ENCODE data around the gene COL11A2.

The COL11A2 gene

DNA sequence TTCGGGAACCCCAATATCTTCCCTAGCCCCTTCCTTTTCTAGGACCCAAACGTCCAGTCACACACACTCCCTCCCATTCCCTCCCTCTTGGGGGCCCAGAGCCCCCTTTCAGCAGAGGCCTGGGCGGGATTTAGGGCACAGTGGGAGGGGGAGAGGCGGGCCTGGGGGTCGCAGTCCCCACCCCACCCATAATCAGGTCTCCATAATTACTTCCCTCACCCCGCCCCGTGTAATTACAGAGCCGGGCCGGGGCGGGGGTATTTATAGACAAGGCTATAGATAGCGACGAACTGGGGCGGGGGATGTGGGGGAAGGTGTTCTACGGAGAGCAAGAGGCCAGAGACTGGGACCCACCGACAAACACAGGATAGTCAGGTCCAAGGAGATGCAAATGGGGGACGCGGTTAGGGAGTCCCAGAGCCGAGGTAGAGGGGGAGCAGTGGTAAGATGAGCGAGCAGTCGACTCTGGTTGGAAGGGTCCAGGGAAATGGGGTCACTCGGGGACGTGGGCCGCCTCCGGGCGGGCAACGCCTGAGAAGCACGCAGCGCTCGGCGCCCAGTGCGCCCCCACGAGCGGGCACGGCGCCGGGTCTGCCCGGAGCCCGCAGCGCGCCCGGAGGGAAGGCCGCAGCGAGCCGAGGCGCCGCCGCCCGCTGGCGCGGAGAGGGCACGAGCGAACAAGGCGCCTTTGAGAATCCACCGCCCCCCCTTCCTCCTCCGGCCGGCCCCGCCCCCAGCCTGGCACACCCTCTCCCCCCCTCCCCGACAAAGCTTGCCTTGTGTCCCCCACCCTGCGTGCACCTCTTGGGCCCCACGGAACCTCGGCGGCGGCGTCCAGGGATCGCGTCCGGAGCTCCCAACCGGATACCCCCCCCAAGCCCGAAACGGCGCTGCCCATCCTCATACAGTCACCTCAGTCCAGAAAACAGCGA lies 670 bp upstream of the COL11A2 start:
- TF ChIP-seq, protein P1, sequence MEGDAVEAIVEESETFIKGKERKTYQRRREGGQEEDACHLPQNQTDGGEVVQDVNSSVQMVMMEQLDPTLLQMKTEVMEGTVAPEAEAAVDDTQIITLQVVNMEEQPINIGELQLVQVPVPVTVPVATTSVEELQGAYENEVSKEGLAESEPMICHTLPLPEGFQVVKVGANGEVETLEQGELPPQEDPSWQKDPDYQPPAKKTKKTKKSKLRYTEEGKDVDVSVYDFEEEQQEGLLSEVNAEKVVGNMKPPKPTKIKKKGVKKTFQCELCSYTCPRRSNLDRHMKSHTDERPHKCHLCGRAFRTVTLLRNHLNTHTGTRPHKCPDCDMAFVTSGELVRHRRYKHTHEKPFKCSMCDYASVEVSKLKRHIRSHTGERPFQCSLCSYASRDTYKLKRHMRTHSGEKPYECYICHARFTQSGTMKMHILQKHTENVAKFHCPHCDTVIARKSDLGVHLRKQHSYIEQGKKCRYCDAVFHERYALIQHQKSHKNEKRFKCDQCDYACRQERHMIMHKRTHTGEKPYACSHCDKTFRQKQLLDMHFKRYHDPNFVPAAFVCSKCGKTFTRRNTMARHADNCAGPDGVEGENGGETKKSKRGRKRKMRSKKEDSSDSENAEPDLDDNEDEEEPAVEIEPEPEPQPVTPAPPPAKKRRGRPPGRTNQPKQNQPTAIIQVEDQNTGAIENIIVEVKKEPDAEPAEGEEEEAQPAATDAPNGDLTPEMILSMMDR (IDR thresholded peaks at IDR 0.05): no peak

DNA sequence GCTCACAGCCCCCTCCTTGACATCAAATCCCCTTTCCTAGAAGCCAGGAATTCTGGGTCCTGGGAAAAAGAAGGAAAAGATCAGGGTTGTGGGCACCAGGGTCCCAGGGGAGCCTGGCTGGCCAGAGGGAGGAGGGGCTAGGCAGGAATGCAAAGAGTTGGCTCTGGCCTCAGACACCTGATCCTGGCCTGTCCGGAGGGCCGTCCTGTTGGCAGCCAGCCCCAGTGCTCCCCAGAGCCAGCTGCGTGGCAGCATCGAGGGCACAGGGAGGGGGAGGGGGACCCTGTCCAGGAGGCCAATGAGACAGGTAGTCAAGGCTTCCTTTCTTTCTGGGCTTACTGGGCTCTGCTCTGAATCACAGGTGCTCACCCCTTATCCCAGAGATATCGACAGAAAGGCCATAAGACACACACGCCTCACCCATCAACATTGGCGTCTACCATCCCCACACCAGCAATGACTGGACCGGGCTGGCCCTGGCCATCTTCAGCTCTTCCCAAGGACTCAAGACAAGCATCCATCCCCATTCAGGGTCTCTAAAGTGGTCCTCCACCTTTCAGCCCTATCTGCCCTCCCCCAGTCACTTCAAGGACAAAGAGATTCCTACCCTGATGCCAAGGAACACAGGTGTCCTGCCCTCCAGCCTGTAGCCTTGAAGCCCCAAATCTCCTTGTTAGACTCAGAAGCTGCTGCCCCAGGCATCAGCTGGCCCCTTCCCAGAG lies 723 bp downstream of the COL11A2 start:
- TF ChIP-seq, protein P1 (IDR thresholded peaks at IDR 0.05): no peak

DNA sequence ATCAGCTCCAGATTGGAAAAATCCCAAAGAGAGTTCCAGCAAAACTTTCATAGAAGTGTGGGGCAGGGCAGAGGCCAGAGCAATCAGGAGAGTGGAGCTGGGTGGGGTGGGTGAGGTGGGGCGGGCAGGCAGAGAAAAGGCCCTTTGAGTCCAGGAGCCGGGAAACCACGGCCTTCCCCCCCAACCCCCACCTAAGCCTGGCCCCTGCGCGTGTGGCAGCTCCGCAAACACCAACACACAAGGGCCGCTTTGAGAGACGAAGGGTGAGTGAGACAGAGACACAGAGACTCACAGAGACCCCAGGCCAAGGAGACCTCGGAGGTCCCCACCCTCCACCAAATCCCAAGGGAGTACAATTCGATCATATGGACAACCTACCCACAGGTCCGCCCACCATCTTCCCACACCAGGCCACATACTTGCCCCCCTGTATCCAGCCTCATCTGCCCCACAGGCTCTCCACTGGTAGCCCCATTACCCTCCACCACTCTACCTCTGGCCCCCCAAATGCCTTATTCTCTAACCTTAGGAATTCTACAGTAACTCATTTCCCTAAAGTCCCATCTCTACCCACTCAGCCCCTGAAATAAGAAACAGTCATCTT lies 1.7 kb downstream of the COL11A2 start:
- TF ChIP-seq, protein P1 (IDR thresholded peaks at IDR 0.05): no peak

DNA sequence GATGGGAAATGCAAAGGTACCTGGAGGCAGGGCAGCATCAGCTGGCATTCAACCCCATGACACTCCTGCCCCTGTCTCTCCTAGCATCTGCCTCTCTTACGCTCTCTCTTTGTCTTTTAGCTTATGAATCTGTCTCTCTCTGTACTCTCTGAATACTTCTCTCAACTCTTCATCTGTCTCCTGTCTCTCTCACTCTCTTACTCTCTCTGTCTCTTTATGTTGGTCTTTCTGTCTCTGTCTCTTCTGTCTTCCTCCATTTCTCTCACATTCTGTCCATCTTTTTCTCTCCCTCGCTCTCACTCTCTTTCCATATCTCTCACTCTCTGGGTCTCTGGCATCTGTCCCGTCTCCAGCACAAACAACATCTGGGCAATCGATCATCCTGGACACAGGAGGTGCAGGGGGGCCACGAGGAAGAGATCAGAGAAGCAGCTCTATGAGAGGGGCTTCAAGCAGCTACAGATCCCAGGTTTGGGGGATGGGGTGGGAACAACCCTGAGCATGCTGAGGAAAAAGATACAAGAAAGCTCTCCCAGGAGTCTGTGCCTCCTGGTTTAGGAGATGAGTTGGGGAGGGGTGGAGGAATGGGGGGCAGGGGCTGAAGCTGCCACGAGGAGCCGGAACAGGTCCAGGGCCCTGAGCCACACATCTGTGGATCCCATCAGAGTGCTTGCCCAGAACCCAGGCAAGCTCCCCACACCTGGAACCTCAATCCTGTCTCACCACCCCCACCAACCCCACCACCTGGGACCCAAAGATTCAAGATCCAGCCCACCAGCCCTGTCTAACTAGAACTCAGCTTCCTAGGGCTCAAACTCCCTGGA lies 2.4 kb downstream of the COL11A2 start:
- TF ChIP-seq, protein P1 (IDR thresholded peaks at IDR 0.05): no peak

DNA sequence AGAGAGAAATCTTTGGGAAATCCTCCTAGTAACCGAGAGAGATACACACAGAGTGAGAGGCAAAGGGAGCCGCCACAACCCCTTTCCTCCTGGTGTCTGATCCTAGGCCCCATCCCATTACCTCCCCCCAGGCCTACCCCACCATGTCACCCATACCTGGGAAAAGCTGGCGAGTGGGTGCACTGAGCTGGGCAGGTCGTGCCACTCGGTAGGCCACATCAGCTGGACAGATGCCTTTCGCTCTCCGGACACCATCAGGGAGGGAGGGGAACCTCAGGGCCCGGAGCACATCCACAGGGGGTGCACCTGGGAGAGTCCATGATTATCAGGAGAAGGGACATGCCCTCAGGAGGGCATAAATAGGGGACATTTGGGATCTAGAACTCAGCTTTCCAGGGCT lies 3.1 kb downstream of the COL11A2 start:
- TF ChIP-seq, protein P1 (IDR thresholded peaks at IDR 0.05): no peak

DNA sequence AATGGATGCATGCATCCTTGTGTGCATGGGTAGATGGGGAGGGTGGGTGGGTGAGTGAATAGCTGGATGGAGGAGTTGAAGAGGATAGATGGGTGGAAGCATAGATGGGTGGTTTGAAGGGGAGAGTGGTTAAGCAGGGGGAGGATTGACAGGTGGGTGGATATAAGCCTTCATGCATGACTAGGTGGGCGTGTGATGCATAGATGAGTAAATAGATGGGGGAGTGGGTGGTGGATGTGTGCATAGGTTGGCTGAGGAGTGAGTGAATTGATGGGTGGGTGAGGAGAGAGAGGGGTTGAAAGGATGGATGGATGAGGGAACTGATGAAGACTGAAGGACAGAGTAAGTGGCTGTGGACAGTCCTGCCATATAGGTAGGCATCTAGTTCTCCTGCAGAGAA lies 4.5 kb downstream of the COL11A2 start:
- TF ChIP-seq, protein P1 (IDR thresholded peaks at IDR 0.05): no peak

Data from LNCAP (cell line).